Effector CD4-positive, alpha-beta T cell (primary cell): ENCODE measurements around the gene LLPH.
"Not testable (repeated sequence)": the region's sequence is repeated elsewhere in the genome, so short reads cannot be mapped to it uniquely, and the experiment has no call there.

ENCODE experiments used
- DNase-seq: peaks from one replicate; pipeline ENCODE4 v3.0.0-alpha.2; 2020
- total RNA-seq: gene quantifications from one replicate; lab custom pipeline; 2026; lab: John Stamatoyannopoulos, UW

The LLPH gene
- 18.0 reads per million, percentile 44 among the genes with 10 or more reads in this experiment for total RNA-seq

GRCh38 chr12:66130267-66131066 lies at the start of gene LLPH:
LLPH (minus strand) TSS chr12:66130750; CDS start chr12:66129106, 1,644 bp downstream.
- peak; percentile 83 for DNase-seq

GRCh38 chr12:66176105-66176900 lies 45.8 kb upstream of the LLPH start:
- no peak for DNase-seq

- DNase-seq: not testable (repeated sequence)
Observed at GRCh38 chr12:66174391-66175325, 44.1 kb upstream of the LLPH start.

DNA sequence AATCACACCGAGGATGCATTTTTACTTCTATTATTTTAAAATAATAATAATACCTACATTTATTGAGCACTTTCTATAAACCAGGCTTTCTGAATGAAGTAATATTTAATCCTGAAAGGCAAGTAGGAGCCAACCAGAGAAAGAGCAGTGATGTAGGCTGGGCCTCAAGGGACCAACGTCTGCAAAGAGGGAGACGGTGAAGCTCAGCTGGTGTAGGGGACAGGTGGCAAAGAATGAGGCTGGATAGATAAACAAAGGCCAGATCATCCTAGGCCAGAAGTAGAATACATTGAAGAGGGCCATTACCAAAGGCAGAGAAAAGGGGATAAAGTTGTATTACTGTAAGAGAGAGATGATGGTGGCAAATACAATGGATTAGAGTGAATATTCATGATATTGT lies 40.1 kb upstream of the LLPH start:
- DNase-seq: no peak

DNA sequence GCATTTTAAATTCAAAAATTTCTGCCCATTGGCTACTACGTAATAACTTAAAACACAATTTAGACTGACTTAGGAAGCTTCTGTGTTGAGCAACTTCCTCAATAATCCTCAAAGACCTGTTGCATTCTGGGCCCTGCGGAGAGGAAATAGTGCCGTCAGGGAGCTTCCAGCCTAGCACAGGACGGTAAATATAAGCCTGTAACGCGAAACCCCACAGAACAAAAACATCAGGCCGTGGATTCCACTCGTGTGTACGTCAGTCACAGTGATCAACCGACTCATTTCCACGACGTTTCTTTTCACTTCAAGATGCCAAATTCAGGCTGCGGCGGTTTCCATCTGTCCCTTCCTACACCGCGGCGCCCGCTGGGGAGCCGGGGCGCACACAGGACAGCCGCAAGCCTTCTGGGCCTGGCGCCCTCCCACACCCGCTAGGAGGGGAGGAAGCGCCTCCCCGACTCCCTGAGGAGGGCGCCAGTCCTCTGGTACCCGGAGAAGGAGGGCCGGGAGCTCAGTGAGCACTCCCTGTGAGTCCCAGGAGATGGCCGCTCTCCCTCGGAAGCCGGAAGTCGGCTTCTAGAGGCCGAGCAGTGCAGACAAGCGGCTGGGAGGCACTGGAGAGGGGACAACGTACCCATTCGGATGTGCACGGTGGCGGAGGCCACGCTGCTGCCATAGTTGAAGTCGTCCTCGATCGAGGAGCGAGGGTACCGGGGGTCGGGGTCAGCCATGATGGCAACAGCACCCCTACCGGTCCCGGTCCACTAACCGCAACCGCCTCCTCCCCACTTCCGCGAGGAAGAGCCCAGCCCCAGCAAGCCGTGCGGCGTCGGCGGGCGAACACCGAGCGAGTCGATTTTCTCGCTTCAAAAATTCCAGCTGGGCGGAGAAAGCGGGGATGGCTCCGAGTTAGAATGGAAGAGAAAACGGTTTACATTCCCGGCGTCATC lies 38.9 kb upstream of the LLPH start, which contains the start of gene TMBIM4:
TMBIM4 (minus strand) TSS at position 776 of the 950 bp plus-strand sequence; CDS start at position 731, 45 bp downstream.
- DNase-seq: peak; percentile 77

DNA sequence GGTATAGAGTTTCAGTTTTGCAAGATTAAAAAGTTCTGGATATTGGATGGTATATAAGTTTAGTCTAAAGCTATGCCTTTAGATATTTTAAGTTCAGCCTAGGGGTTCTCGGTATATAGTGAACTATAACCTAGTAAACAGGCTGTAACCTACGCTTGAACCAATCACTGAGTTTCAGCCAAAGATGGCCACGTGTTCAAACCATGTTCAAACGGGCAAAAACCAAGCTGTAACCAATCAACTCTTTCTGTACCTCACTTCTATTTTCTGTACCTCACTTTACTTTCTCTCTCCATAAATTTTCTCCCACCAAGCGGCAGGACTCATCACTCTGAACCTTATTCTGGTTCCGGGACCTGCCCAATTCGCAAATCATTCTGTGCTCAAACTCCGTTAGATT lies 37.9 kb upstream of the LLPH start:
- no peak for DNase-seq

DNA sequence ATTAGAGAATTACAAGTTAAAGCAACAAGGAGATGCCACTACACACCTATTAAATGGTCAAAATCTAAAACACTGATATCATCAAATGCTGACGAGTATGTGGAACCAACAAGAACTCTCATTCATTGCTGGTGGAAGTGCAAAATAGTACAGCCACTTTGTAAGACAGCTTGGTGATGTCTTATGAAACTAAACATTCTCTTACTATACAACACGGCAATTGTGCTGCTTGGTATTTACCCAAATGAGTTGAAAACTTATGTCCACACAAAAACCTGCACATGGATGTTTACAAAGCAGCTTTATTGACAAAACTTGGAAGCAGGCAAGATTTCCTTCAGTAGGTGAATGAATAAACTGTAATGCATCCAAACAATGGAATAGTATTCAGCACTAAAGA lies 36.0 kb upstream of the LLPH start:
- DNase-seq: no peak

GRCh38 chr12:66165141-66165540 lies 34.6 kb upstream of the LLPH start:
- DNase-seq: no peak

DNA sequence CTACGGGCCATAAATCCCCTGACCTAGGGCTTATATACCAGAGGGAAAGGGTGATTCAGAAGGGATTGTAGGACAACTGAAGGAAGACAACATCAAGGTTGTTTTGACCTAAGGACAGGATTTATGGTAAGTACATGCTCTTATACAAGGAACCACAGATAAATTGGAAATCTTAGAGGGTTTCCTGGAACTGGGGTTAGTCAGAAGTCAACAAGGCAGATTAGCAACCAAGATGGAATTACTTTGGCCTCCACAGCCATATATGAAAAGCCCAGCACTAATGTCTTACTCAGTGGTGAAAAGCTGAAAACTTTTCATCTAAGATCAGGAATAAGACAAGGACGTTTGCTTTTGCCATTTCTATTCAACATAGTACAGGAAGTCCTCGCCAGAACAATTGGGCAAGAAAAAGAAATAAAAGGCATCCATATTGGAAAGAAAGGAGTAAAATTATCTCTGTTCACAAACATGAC lies 33.8 kb upstream of the LLPH start:
- no peak for DNase-seq

DNA sequence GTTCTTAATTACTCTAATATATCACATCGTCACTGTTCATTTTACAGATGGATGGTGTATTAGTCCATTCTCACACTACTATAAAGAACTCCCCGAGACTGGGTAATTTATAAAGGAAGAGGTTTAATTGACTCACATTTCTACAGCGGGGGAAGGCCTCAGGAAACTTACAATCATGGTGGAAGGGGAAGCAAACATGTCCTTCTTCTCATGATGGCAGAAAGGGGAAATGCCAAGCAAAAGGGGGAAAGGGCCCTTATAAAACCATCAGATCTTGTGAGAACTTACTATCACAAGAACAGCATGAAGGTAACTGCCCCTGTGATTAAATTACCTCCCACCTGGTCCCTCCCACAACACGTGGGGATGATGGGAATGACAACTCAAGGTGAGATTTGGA lies 32.7 kb upstream of the LLPH start:
- no peak for DNase-seq

- no peak for DNase-seq
Observed at GRCh38 chr12:66162701-66163100, 32.2 kb upstream of the LLPH start.

GRCh38 chr12:66160704-66161103 lies 30.2 kb upstream of the LLPH start:
- DNase-seq: no peak

- DNase-seq: no peak
Observed at GRCh38 chr12:66159123-66159522, 28.6 kb upstream of the LLPH start.

DNA sequence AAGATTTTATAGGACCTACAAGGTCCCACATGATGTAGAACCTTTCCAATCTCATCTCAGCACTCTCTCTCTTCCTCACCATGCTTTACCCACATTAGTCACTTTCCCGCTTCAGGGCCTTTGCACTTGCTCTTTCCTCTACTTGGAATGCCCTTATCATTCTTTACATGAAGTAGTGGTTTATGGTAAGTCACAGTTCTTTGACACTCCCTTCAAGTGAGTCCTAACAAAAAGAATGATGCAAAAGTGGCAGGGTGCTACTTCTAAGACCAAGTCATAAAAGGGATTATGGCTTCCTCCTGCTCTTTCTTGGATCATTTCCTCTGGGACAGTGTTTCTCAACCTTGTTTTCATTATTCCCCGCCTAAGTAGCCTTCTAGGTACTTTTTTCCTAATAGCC lies 26.1 kb upstream of the LLPH start:
- DNase-seq: no peak

DNA sequence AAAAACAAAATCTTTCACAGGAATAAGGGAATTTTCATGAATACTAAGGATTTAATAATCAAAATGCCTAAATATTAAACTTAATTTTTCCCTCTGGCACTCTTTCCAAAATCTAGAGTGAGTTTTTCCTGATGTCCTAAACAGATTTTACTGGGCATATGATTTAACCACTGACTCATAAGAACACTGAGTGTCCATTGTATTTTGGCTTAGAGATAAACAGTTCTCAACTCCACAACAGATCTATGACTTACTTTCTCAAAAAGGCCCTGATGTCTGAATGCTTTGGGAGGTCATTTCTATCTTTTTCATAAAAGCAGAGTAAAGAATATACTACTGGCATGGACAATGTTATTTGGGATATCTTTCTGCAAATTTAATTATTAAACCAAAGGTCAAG lies 24.2 kb upstream of the LLPH start:
- DNase-seq: no peak

DNA sequence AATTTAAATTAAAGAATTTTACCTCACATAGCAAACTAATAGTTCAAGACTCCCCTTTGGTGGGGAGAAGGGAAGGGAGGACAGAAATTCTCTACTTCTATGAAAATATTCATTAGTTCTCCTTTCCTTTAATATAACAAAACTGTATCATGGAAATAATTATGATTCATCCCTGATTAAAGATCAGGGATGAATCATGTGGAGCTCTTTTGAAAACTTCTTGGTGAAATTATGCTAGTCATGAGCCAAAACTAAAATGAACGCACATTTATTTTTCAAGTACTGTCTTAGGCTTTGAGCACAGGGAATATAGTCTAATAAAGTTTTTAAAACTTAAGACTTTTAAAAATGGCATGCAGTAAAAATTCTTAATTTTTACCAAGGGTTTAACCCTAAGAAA lies 22.2 kb upstream of the LLPH start:
- DNase-seq: no peak

DNA sequence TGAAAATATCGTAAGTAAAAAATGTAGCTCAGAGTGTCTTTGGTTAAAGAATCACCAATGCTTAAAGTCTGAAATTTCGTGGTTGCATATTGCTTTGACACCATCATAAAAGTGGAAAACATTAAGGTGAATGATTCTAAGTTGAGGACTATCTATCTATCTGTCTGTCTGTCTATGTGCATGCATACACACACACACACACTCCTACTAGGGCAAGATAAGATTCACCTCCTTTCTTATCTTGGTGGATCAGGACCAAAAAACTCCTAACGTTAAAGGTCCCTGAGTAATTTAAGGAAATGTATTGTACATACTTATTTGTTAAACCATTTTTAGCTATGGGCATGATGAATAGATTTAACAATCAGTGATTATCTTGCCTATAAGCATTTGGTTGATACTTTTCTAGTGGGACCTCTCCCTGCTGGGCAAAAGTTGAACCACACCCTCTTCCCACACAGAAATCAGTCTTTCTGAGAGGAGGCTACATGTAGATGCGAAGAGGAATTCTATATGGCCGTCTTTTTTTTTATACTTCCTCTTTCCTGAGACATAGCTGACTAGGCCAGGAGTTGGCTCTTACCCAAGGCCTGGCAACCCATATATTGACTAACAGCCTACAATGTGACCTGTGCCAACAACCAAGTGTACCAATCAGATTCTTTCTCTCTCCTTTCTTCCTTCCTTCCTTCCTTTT lies 19.3 kb upstream of the LLPH start:
- no peak for DNase-seq

DNA sequence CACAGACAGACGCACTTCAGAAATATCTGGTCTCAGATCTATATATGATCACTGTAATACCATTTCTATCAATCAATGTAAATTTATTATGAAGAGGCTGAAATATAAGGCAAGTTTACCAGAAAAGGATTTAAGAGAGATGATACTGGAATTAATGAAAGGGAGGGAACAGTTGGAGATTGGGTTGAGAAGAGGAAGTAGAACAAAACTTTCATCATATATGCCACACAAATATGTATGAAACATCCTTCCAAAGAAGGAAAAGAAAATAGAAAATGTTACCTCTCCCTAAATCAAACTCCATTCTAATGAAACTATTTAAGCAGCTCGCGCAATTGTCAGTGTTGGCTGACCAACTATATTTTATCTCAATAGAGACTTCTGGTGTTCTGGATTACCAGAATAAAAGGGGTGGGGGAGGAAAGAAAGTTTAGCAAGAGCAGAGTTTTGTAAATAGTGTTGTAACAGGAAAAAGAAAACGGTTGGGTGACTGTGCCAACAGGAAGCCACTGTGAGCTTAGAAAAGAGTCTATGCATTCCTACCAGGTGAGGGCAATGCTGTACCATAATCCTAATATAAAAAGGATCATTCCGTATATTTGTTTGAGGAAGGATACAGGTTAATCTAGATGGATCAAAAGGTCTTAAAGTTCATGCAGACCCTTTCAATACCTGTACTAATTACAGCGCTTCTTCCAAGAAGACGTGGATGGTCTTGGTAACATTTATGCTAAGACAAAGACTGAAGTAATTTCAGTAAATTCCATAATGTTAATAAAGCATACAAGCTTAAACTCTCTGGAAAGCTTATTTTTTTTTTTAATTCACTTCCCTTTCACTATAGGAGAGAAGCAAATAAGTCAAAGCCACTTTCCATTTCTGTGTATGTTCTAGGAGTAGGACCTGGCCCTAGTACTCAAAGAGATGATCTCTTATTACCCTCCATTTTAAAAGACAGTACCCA lies 14.5 kb upstream of the LLPH start:
- DNase-seq: no peak

GRCh38 chr12:66143868-66144267 lies 13.3 kb upstream of the LLPH start:
- no peak for DNase-seq
